Measurements from ENCODE around the gene CDC42SE2.

DNA sequence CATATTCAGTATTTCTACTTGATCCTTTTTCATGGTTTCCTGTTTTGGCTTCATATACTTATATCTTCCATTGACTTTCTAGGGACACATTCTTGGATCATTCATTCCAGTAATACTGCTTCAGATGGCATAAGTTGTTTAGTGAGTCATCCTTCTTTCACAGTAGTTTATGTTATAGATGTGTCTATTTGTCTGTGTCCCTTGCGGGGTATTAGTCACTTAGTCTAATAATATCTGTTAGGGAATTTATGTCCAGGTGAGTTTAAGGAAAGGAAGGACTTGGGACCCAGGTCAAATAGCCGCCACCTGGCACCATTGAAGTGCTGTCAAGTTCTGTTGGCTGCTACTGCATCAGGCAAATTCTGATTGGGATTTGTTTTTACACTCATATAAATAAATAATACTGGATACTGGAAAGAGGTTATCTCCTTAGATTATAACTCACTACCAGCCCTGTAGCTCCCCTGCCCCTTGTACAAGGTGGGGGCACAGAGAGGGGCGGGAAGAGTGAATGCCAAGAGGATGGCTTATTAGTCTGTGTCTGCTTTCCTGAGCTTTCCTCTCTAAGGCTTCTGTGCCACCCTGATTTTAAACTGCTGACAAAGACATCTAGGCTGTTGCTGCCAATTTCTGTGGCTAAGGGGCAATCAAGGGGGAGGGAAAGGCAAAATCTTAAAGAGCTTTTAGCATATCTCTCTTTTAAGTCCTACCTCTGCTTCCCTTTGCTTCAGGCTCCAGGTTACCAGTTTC lies 64.9 kb downstream of the CDC42SE2 start:
- TF ChIP-seq, protein P1, sequence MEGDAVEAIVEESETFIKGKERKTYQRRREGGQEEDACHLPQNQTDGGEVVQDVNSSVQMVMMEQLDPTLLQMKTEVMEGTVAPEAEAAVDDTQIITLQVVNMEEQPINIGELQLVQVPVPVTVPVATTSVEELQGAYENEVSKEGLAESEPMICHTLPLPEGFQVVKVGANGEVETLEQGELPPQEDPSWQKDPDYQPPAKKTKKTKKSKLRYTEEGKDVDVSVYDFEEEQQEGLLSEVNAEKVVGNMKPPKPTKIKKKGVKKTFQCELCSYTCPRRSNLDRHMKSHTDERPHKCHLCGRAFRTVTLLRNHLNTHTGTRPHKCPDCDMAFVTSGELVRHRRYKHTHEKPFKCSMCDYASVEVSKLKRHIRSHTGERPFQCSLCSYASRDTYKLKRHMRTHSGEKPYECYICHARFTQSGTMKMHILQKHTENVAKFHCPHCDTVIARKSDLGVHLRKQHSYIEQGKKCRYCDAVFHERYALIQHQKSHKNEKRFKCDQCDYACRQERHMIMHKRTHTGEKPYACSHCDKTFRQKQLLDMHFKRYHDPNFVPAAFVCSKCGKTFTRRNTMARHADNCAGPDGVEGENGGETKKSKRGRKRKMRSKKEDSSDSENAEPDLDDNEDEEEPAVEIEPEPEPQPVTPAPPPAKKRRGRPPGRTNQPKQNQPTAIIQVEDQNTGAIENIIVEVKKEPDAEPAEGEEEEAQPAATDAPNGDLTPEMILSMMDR (conservative IDR thresholded peaks at IDR 0.05; ENCODE audit: low read depth, low read length) = no peak
- no peak for TF ChIP-seq MAZ (IDR thresholded peaks at IDR 0.05; ENCODE audit: borderline replicate concordance, low read depth, low read length)
- TF ChIP-seq CEBPB (IDR thresholded peaks at IDR 0.05; ENCODE audit: low read depth, low read length) = peak; percentile 21; the same call in 1 of the 2 replicates
- TF ChIP-seq POLR2A (IDR thresholded peaks at IDR 0.05; ENCODE audit: low read depth, low read length) = no peak
- TF ChIP-seq SMC3 (IDR thresholded peaks at IDR 0.05; ENCODE audit: low read depth, low read length) = no peak
- TF ChIP-seq RAD21 (IDR thresholded peaks at IDR 0.05; ENCODE audit: low read length) = no peak
